HG03045 (cell line): ENCODE data around the gene ARPC2.
A peak's percentile ranks its signal among the peaks of the same experiment; 100 is the strongest.

Source experiments
- ATAC-seq: cut with Tn5 transposase; IDR thresholded peaks from one replicate; pipeline ENCODE4 v1.9.1; 2021; ENCODE audit warnings: mild to moderate bottlenecking, moderate library complexity; ENCODE audit not compliant: unreplicated experiment

Gene ARPC2

DNA sequence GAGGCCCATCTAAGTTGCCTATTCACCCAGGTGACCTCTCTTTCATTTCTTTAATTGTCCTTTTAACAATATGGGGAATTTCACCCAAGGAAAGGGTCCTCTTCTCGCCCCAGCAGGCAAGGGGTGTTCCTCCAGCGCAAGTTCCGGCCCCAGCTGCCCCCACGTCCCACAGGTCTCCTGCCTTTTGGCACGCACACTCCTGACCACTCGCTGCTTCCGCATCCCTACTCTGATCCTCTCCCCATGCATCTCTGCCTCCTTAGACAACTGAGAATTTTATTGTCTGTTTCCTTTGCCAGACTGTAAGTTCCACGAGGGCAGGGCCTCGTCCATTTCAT is 684 bp upstream of the ARPC2 start:
- no peak for ATAC-seq

DNA sequence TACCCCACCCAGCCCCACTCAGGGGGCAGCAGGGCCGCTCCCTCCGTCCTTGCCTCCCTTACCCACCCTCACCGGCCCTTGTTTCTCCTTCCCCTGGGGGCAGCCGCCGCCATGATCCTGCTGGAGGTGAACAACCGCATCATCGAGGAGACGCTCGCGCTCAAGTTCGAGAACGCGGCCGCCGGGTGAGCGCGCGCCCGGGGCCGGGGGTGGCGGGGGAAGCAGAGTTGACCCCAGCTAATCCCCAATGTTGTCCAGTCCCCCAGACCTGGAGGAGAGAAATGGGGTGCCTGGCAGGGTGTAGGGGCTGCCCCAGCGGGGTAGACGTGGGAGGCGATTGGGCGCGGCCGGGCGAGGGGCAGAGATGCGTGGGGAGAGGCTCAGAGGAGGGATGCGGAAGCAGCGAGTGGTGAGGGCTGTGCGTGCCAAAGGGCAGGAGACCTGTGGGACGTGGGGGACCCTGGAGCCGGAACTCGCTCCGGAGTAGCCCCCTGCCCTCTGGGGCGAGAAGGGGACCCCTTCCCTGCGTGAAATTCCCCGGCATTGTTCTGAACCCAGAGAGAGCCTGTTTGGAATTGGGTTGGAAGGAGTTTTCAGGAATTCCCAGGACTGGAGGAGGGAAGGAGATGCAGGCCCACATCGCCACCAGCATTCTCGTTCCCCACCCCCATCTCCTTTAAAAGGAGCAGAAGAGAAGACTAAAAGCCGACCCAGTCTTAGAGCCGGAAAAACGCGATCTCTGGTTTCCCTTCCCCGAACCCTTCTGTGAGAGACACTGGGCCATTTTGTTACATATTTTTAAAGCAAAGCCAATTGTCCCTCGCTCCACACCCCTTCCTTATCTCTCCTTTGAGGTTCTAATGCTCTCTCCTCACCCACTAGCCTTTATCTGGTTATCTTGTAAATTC is 625 bp downstream of the ARPC2 start:
- ATAC-seq = peak; percentile 44

DNA sequence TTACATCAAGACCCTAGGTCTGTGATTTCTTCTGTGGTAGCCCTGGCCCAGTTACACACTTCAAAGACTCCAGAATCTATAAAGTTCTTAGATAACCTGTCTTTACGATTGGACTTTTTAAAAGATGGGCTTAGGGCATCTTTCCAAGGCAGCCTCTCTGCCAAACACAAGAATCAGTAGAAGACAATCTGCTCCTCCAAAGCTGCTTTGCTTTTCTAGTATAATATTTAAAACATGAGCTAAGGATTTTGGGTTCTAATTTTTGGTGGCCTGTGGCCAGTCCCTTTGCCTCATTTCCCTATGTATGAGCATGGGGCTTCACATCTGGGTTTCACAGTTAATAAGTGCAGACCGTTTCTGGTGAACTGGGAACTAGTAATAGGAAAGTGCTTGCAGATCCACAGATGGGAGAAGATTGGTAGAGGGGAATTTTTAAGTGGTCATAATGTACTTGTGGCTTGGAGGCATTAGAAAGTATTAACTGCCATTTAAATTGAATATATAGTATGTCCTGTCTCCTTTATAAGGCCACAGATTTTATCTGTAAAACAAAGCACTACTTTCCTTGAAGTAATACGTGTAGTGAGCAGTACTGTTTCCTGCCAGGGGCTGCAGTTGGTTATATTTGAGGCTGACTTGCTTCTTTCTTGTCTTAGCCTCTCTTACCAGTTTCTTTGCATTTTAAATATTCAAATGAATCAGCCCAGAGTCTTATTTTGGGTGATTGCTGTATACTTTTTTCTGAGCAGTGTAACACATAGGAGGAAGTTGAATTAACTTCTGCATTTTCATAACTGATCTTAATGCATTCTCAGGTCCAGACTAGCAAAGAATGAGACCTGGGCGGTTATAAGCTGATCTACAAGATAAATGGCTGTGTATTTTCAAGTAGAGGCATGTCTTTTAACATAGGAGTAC is 1.5 kb downstream of the ARPC2 start:
- peak; percentile 51 for ATAC-seq

DNA sequence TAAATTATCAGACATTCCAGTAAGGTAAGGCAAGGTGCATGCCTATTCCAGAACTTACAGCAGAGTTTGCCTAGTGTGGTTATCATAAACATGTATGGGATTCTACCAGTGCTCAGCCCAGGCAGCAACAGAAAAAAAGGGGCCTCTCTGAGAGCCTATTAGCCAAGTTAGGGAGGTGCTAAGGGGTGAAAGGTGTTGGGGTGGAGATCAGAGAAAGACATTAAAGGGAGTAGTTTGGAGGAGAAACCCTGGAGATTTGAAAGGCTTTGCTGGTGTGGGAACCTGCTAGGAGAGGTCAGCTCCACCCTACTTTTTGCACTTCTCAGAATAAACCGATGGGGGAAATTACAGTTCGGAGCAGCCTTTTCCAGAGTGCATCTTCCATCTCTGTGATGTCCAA is 2.9 kb downstream of the ARPC2 start:
- ATAC-seq = no peak

DNA sequence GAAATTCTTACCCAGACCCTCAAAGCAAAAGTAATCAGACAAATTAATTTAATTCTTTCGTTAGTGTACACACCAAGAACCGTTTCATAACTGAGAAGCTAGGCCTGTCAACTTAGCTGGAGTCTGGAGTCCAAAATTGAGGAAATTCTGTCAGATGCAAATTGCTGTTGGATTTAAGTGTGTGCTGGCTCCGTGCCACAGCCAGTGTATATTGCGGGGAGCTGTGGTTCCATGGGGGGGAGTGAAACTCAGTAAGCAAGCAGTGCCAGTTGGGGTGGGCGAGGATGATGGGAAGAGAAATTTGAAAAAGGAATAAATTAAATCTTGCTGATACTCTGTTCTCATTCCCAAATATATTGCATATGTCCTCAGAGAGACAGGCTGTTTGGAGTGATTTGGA is 4.0 kb downstream of the ARPC2 start:
- no peak for ATAC-seq

DNA sequence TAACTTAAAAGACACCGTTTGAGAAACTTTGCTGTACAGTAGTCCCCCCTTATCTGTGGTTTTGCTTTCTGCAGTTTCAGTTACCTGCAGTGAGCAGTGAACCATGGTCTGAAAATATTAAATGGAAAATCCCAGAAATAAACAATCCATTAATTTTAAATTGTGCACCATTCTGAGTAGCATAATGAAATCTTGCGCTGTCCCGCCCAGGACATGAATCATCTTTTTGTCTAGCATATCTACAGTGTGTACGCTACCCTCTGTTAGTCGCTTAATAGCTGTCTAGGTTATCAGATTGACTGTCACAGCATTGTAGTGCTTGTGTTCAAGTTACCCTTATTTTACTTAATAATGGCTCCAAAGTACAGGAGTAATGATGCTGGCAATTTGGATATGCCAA is 6.1 kb downstream of the ARPC2 start:
- no peak for ATAC-seq

DNA sequence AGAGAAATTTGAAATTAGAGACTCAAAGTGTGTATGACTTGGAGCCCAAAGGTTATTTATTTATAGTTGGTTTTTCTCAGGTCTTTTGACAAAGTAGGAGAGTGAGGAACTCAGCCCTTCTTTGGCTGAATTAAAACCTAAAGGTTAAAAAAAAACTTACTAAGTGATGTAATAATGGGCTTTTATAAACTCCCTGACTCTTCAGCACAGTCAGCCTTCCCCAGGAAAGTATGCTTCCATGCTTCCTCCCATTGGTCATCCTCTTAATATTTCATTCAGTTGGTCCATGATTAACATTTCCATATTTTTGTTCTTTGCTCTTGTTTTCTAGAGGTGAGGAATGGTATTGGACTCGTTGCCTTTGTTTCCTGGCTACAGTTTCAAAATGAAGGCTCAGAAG is 7.2 kb downstream of the ARPC2 start:
- no peak for ATAC-seq

DNA sequence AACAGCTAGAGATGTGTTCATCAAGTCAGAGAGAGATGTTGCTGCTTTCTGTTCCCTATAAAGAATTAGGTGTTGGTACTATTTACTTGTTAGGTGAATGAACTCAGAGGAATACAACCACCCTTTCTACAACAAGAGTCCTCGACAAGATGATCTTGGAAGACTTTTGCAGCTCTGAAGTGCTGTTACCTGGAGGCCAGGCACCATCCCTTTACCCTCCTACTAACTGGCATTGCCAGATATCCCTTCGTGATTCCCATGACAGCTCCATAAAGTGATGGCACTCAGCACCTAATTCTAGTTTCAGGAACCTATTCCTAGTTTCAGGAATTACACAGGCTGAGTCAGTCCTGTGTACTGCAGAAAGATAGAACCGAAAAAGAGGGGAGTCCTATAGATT is 9.9 kb downstream of the ARPC2 start:
- ATAC-seq = no peak

DNA sequence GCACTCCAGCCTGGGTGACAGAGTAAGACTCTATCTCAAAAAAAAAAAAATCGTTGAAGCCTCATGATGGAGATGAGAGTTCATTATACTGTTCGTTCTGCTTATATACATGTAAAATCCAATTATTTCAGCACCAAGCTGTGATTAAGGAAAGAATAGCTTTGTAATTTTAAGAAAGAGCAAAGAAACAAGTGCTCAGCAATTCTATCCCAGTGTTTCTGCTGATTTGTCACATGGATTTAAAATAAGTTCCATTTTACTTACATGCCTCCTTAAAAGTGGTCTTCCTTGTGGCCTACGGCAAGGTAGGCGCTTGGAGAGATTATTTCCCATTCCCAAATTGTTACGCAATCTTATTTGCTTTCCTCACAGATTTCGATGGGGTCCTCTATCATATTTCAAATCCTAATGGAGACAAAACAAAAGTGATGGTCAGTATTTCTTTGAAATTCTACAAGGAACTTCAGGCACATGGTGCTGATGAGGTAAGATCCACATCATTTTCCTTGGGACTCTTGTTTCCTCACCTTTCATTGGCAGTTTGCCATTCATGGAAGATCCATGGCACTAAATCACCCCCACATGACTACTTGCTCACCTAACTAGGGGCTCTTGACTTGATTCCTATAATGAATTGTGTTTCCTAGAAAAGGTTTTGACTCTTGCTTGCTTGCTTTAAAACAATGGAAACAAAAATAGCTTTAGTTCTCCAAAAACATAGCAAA is 11.5 kb downstream of the ARPC2 start:
- no peak for ATAC-seq

DNA sequence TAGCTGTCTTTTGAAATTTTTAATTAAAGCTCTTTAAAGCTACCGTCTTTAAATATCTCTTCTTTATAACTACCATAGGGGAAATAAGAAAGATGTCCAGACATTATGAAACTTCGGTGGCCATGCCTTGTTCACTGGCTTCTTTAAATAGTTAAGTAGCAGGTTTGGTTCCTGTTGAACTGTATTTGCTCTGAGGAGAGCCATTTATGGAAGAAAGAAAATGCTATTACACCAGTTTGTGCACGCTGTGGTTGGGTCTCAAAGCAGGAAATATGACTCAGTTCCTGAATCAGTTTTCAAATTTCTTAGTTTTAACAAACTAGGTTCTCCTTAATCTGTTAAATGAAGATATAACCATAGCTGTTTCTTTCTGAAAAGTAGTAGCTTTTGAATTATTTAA is 12.2 kb downstream of the ARPC2 start:
- peak; percentile 70 for ATAC-seq

DNA sequence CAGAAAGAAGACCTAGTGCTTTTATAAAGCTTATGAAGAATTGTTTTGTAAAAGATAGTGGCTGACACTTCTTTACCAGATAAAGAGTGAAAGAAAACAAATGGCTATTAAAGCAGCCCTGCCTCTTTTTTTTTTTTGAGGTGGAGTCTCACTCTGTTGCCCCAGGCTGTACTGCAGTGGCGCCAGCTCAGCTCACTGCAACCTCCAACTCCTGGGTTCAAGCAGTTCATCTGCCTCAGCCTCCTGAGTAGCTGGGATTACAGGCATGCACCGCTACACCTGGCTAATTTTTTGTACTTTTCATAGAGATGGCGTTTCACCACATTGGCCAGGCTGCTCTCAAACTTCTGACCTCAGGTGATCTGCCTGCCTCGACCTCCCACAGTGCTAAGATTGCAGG is 12.9 kb downstream of the ARPC2 start:
- no peak for ATAC-seq

DNA sequence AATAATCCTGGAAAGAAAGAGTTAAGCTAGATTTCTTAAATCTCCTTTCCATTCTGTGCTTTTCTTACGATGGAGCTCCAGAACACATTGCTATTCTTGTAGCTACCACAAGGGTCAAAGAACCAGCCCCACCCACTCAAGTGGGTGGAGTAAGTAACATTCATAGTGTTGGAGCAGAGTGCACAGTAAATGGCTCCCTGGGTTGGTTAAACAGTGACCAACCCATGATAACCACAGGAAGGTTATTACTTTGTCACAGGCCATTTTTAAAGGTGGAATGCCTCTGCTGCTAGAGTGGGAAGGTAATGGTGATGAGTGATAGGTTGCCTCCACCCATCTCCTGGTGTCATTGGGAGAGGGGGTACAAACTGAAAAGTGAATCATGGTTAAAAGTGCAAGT is 13.9 kb downstream of the ARPC2 start:
- no peak for ATAC-seq

DNA sequence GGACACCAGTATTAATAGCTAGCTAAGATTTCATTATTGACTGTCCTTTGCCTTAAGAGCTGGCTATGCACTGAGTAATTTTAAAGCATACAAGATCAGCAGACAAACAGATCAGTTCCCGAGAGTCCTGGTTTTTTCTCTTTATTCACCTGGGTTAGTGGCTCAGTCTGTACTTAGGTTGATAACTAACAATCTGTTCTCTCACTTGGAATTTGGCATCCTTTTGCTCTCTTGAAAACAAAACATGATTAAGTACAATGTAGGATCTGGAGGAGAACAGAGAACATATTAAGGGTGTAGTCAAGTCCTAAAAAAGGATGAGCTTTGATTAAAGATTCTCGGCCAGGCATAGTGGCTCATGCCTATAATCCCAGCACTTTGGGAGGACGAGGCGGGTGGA is 16.6 kb downstream of the ARPC2 start:
- no peak for ATAC-seq

DNA sequence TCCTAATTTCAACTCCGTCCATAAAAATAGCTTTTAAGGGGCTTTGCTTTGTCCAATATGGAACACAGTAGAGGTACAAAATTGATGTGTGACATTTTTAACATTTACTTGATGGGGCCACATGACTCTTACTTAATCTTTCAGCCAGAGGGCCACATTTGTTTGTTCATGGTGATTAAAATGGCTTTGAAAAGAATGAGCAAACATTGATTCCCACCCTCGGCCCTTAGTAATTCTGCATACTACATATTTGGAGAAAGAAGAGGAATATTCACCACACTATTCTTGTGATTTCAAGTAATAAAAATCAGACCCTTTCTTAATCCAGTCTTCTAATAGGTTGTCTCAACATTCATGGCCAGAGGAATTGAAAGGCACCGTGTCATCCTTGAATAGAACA is 17.5 kb downstream of the ARPC2 start:
- no peak for ATAC-seq

DNA sequence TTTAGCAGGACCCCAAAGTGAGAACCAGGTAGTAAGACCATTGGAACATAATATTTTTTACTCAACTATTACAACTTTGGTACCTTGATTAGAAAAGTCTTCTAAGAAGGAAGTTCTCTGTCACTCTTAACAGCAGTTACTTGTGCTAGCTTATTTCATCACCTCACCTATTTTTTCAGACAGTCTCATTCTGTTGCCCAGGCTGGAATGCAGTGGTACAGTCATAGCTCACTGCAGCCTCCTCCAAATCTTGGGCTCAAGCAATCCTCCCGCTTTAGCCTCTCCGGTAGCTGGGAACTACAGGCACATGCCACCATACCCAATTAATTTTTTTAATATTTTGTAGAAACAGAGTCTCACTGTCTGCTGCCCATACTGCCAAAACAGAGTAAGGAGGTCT is 18.0 kb downstream of the ARPC2 start:
- ATAC-seq = no peak

DNA sequence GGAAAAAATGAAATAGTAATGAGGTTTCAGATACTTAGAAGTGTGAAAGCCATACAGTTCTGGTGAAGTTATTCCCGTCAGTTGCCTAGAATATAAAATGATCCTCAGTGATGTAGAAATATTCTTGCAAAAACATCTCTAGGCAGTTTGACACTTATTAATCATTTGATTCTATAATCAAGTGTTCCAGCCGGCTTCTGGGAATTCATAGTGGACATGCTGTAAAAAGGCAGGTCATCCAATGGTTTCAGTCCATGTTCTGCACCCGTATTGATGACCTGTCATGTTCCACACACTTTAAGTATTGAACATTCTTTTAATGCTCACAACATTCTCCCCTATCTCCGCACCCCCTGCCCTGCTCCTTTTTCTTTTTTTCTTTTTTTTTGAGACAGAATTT is 19.8 kb downstream of the ARPC2 start:
- ATAC-seq = no peak

DNA sequence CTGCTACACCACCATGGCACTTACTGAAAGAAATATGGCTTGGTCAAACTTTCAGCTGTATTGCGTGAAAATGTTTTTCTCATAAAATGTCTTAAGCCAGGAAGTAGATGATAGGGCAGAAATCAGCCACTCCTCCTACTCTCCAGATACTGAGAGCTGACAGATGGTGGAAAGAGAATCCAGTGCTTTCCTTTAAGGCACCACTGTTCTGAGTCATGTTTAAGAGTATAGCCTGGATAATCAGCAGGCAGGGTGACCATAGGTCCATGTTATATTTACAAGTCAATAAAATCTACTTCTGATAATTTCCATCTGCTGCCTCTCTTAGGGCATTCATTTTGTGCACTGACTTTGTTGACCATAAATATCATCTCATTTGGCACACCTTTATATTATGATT is 21.9 kb downstream of the ARPC2 start:
- ATAC-seq = no peak

DNA sequence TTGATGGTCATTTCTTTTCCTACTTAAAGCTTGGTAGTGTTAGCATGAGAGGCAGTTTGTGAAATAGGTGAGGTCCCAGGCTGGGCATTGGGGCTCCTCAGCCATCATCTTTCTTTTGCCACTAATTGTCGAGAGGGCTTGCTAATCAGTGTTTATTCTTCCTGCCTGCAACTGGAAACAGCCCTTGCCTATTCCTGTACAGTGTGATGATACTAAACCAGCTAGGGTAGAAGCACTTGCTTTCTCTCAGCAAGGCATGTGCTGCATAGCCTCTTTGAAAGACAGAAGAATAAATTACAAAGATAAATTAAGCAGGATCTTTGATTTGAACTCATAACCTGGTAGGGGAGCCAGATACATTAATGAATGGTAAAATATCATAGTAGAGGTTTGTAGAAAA is 27.2 kb downstream of the ARPC2 start:
- no peak for ATAC-seq

DNA sequence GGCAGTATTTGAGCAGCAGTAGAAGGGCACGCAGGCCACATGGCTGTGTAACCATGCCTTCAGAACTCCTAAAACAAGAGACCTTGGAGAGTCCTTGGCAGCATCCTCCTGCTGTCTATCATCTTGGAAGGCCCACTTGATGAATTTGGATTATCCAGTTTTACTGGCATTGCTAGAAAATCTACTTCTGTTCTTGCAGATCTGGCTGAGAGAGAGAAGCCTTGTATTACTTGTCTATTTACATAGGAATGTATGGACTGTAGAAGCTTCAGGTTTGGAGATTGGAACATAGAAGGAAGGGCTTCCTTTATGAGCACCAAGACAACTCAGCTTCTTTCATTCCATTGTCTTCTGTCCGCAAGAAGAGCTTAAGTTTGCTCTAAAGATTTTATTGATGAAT is 27.7 kb downstream of the ARPC2 start:
- ATAC-seq = no peak

DNA sequence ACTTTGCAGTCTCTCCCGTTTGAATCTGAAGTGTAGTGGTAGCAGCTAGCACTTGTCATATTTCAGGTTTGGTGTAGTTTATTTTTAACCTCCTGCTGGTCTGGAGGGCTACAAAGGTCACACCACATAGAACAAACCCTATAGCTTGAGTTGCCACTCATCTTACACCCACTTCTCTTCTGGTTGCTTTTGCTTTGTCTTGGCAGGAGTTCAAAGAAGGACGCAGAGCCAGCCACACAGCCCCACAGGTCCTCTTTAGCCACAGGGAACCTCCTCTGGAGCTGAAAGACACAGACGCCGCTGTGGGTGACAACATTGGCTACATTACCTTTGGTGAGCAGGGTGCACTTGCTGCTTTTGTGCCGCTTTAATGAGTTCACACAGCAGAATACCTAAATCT is 28.2 kb downstream of the ARPC2 start:
- no peak for ATAC-seq

DNA sequence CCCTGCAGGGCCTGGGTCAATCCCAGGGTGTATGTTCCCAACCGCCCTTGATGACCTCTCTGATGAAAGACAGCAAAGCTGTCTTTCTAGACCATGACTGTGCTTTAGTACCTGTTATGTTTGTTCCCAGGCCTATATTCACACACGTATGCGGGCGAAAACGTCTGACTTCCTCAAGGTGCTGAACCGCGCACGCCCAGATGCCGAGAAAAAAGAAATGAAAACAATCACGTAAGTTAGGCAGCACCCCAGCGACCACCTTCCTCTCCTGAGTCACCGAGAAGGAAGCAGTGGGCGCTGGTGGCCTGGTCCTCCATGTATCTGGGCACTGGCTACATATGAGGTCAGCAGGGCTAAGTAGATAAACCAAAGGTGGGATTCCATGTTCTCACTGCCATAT is 32.7 kb downstream of the ARPC2 start:
- ATAC-seq = no peak
